Immature natural killer cell (primary cell): ENCODE data around the gene EVI2B. TPM values are rescaled to one million over a fixed set of nuclear protein-coding genes. Genes with fewer than 3 reads are reported as not detected.
"Not testable (repeated sequence)": the region's sequence is repeated elsewhere in the genome, so short reads cannot be mapped to it uniquely, and the experiment has no call there.

Experiments used
- DNase-seq, 3 donors: peaks; one replicate each; pipeline ENCODE4 v3.0.0; 2022; ENCODE audit warnings: mixed read lengths in 1 of 3
- H3K27ac Mint-ChIP-seq, 6 donors: one replicate each; pipeline ENCODE4 v1.8.0; 2020; ENCODE audit warnings: mixed read lengths in 6 of 6, mild to moderate bottlenecking in 5 of 6, inconsistent platforms in 4 of 6, moderate library complexity in 3 of 6
- H3K27me3 Mint-ChIP-seq, 3 donors: one replicate each; pipeline ENCODE4 v1.8.0; 2020 to 2021; ENCODE audit warnings: low read depth in 3 of 3, mild to moderate bottlenecking in 3 of 3, mixed read lengths in 3 of 3, moderate library complexity in 3 of 3, inconsistent platforms in 1 of 3
- H3K36me3 Mint-ChIP-seq, 3 donors: one replicate each; pipeline ENCODE4 v1.8.0; 2020; ENCODE audit warnings: mixed read lengths in 3 of 3, inconsistent platforms in 2 of 3, mild to moderate bottlenecking in 2 of 3
- H3K4me1 Mint-ChIP-seq, 2 donors: one replicate each; pipeline ENCODE4 v1.8.0; 2020; ENCODE audit warnings: inconsistent platforms in 2 of 2, mild to moderate bottlenecking in 2 of 2, mixed read lengths in 2 of 2, moderate library complexity in 1 of 2
- H3K4me3 Mint-ChIP-seq, 5 donors: one replicate each; pipeline ENCODE4 v1.8.0; 2020; ENCODE audit warnings: mild to moderate bottlenecking in 5 of 5, mixed read lengths in 5 of 5, inconsistent platforms in 3 of 5, moderate library complexity in 3 of 5
- H3K9me3 Mint-ChIP-seq, 6 donors: one replicate each; pipeline ENCODE4 v1.8.0; 2020; ENCODE audit warnings: mild to moderate bottlenecking in 6 of 6, mixed read lengths in 6 of 6, inconsistent platforms in 4 of 6, moderate library complexity in 3 of 6
- polyA plus RNA-seq, 3 donors: library from polyadenylated mRNA; unstranded; fragments of 300-500 nt; fragmentation: Illumina TruSeq; gene quantifications; one replicate each; pipeline ENCODE4 v1.2.3, GENCODE V29; 2021

EVI2B gene
- polyA plus RNA-seq, 3 donors from 2014 or later, result 43.4 to 78.4 (median 66.4) TPM

- peak; percentile 81 to 85 (median 83) for DNase-seq
- H3K36me3 Mint-ChIP-seq, result peaks cover 4 to 9% (median 4%) of the 10 kb centered on the region in 3 donors
- peaks cover 42 to 54% of the 10 kb centered on the region in 2 donors for H3K4me1 Mint-ChIP-seq
- peak within 1 kb of the TSS; percentile 93 to 98 (median 98) for H3K27ac Mint-ChIP-seq
- no peaks in the 10 kb centered on the region for H3K9me3 Mint-ChIP-seq
- H3K4me3 Mint-ChIP-seq, result peak within 1 kb of the TSS; percentile 80 to 93 (median 85)
- peaks cover 9 to 10% (median 10%) of the 10 kb centered on the region in 3 donors for H3K27me3 Mint-ChIP-seq
Measured at GRCh38 chr17:31321481-31321880, 7.6 kb upstream of the EVI2B start, which contains the start of gene EVI2A. Gene EVI2A, minus strand, starts transcription at chr17:31321622. Its CDS starts 2,609 bp downstream, at chr17:31319013.

- Mint-ChIP-seq H3K4me3 (peak overlapping the region; percentile 80 to 93 (median 85)), H3K27me3 (peaks cover 8 to 9% (median 9%) of the 10 kb centered on the region in 3 donors), H3K9me3 (no peaks in the 10 kb centered on the region), H3K4me1 (peaks cover 48 to 61% of the 10 kb centered on the region in 2 donors), H3K36me3 (peaks cover 4% of the 10 kb centered on the region in 3 donors), H3K27ac (peak overlapping the region; percentile 93 to 98 (median 98))
- no peak for DNase-seq
Measured at GRCh38 chr17:31320791-31321190, 6.9 kb upstream of the EVI2B start.

GRCh38 chr17:31320241-31320640 lies 6.4 kb upstream of the EVI2B start:
- peak overlapping the region; percentile 80 to 93 (median 85) for H3K4me3 Mint-ChIP-seq
- DNase-seq, result no peak
- H3K9me3 Mint-ChIP-seq, result no peaks in the 10 kb centered on the region
- H3K36me3 Mint-ChIP-seq, result peaks cover 4% of the 10 kb centered on the region in 3 donors
- H3K27me3 Mint-ChIP-seq, result peaks cover 8 to 9% (median 9%) of the 10 kb centered on the region in 3 donors
- H3K4me1 Mint-ChIP-seq, result peaks cover 50 to 66% of the 10 kb centered on the region in 2 donors
- H3K27ac Mint-ChIP-seq, result peak overlapping the region; percentile 93 to 98 (median 98)

- Mint-ChIP-seq H3K4me1 (peaks cover 59 to 77% of the 10 kb centered on the region in 2 donors), H3K4me3 (peak overlapping the region; percentile 80 to 93 (median 85)), H3K27me3 (peaks cover 8 to 9% (median 9%) of the 10 kb centered on the region in 3 donors), H3K27ac (peak overlapping the region; percentile 93 to 98 (median 98)), H3K36me3 (peaks cover 4% of the 10 kb centered on the region in 3 donors), H3K9me3 (no peaks in the 10 kb centered on the region)
- no peak for DNase-seq
Measured at GRCh38 chr17:31318851-31319661, 5.2 kb upstream of the EVI2B start.

GRCh38 chr17:31318298-31318801 lies 4.5 kb upstream of the EVI2B start:
- Mint-ChIP-seq H3K27ac (peak overlapping the region; percentile 93 to 98 (median 98)), H3K27me3 (peaks cover 9 to 14% (median 12%) of the 10 kb centered on the region in 3 donors), H3K36me3 (peaks cover 4% of the 10 kb centered on the region in 3 donors), H3K4me1 (peaks cover 55 to 82% of the 10 kb centered on the region in 2 donors), H3K4me3 (peak overlapping the region; percentile 80 to 93 (median 85)), H3K9me3 (no peaks in the 10 kb centered on the region)
- peak in 2 of 3 donors; percentile 44 to 50 for DNase-seq

GRCh38 chr17:31314782-31315100 lies 887 bp upstream of the EVI2B start:
- Mint-ChIP-seq H3K27ac (peak overlapping the region; percentile 61 to 98 (median 92)), H3K36me3 (peaks cover 4% of the 10 kb centered on the region in 3 donors), H3K9me3 (no peaks in the 10 kb centered on the region), H3K4me1 (peaks cover 66 to 85% of the 10 kb centered on the region in 2 donors), H3K27me3 (peaks cover 3 to 9% (median 6%) of the 10 kb centered on the region in 3 donors), H3K4me3 (peak overlapping the region; percentile 89 to 97 (median 95))
- DNase-seq, result no peak

GRCh38 chr17:31312223-31312622 lies 1.6 kb downstream of the EVI2B start:
- Mint-ChIP-seq H3K4me1 (peaks cover 73 to 85% of the 10 kb centered on the region in 2 donors), H3K4me3 (peak overlapping the region; percentile 89 to 96 (median 89)), H3K27ac (peak overlapping the region; percentile 91 to 98 (median 96)), H3K27me3 (peaks cover 3 to 11% (median 6%) of the 10 kb centered on the region in 3 donors)
- peak in 1 of 3 donors; percentile 27 for DNase-seq
- not testable (repeated sequence) for H3K36me3 Mint-ChIP-seq, H3K9me3 Mint-ChIP-seq

- no peak for DNase-seq
- H3K4me1 Mint-ChIP-seq, result peaks cover 73 to 85% of the 10 kb centered on the region in 2 donors
- peak overlapping the region; percentile 91 to 98 (median 96) for H3K27ac Mint-ChIP-seq
- peaks cover 0 to under 1% (median 0%) of the 10 kb centered on the region in 3 donors for H3K36me3 Mint-ChIP-seq
- H3K9me3 Mint-ChIP-seq, result no peaks in the 10 kb centered on the region
- peak overlapping the region; percentile 89 to 96 (median 89) for H3K4me3 Mint-ChIP-seq
- peaks cover 3 to 11% (median 6%) of the 10 kb centered on the region in 3 donors for H3K27me3 Mint-ChIP-seq
Measured at GRCh38 chr17:31311526-31311925, 2.3 kb downstream of the EVI2B start.

GRCh38 chr17:31310886-31311285 lies 3.0 kb downstream of the EVI2B start:
- H3K27me3 Mint-ChIP-seq, result peaks cover 3 to 11% (median 6%) of the 10 kb centered on the region in 3 donors
- H3K9me3 Mint-ChIP-seq, result no peaks in the 10 kb centered on the region
- peaks cover 74 to 85% of the 10 kb centered on the region in 2 donors for H3K4me1 Mint-ChIP-seq
- H3K27ac Mint-ChIP-seq, result peak overlapping the region; percentile 91 to 98 (median 96)
- DNase-seq, result no peak
- H3K36me3 Mint-ChIP-seq, result peaks cover 0 to 7% (median 0%) of the 10 kb centered on the region in 3 donors
- peak overlapping the region; percentile 89 to 96 (median 89) for H3K4me3 Mint-ChIP-seq

GRCh38 chr17:31310260-31310659 lies 3.6 kb downstream of the EVI2B start:
- H3K27ac Mint-ChIP-seq, result peak overlapping the region; percentile 91 to 98 (median 96)
- H3K4me1 Mint-ChIP-seq, result peaks cover 73 to 85% of the 10 kb centered on the region in 2 donors
- DNase-seq, result peak in 2 of 3 donors; percentile 37 to 43
- H3K4me3 Mint-ChIP-seq, result peak overlapping the region; percentile 89 to 96 (median 89)
- H3K9me3 Mint-ChIP-seq, result no peaks in the 10 kb centered on the region
- peaks cover under 1 to 14% (median 5%) of the 10 kb centered on the region in 3 donors for H3K36me3 Mint-ChIP-seq
- H3K27me3 Mint-ChIP-seq, result peaks cover 3 to 11% (median 6%) of the 10 kb centered on the region in 3 donors

GRCh38 chr17:31309556-31309955 lies 4.3 kb downstream of the EVI2B start:
- peak; percentile 46 to 50 (median 47) for DNase-seq
- H3K4me1 Mint-ChIP-seq, result peaks cover 71 to 84% of the 10 kb centered on the region in 2 donors
- H3K27me3 Mint-ChIP-seq, result peaks cover 3 to 11% (median 6%) of the 10 kb centered on the region in 3 donors

GRCh38 chr17:31308372-31309334 lies 5.2 kb downstream of the EVI2B start:
- Mint-ChIP-seq H3K4me3 (peak overlapping the region; percentile 89 to 96 (median 89)), H3K27me3 (peaks cover 3 to 11% (median 4%) of the 10 kb centered on the region in 3 donors), H3K27ac (peak overlapping the region; percentile 91 to 98 (median 96)), H3K36me3 (peaks cover 15 to 29% (median 18%) of the 10 kb centered on the region in 3 donors), H3K4me1 (peaks cover 72 to 81% of the 10 kb centered on the region in 2 donors), H3K9me3 (no peaks in the 10 kb centered on the region)
- no peak for DNase-seq

More at GRCh38 chr17:31309556-31309955, 4.3 kb downstream of the EVI2B start:
- Mint-ChIP-seq H3K36me3 (peaks cover 6 to 21% (median 12%) of the 10 kb centered on the region in 3 donors), H3K27ac (peak overlapping the region; percentile 91 to 98 (median 96)), H3K9me3 (no peaks in the 10 kb centered on the region), H3K4me3 (peak overlapping the region; percentile 89 to 96 (median 89))
